Mucosa of stomach (tissue), 1 donor: ENCODE measurements around the gene ADAMTS13.
"Not testable (repeated sequence)": the region's sequence is repeated elsewhere in the genome, so short reads cannot be mapped to it uniquely, and the experiment has no call there.

ENCODE experiments used
- H3K27me3 ChIP-seq: one replicate; pipeline ENCODE4 v1.7.0; 2013; ENCODE audit warnings: mild to moderate bottlenecking, low read length; ENCODE audit not compliant: control insufficient read depth, insufficient read depth
- H3K36me3 ChIP-seq: one replicate; pipeline ENCODE4 v1.7.0; 2013; ENCODE audit warnings: low read length; ENCODE audit not compliant: control insufficient read depth, insufficient read depth
- H3K4me1 ChIP-seq: one replicate; pipeline ENCODE4 v1.7.0; 2013; ENCODE audit warnings: mild to moderate bottlenecking, low read length; ENCODE audit not compliant: control insufficient read depth, insufficient read depth
- H3K4me3 ChIP-seq: one replicate; pipeline ENCODE4 v1.7.0; 2013; ENCODE audit warnings: low read length
- H3K9ac ChIP-seq: one replicate; pipeline ENCODE4 v1.7.0; 2013; ENCODE audit warnings: mild to moderate bottlenecking, low read length, moderate library complexity
- H3K9me3 ChIP-seq: one replicate; pipeline ENCODE4 v1.7.0; 2013; ENCODE audit warnings: mild to moderate bottlenecking, low read length, moderate library complexity; ENCODE audit not compliant: control insufficient read depth
- donor health status: Pancreatic carcinoma.

ADAMTS13 gene

GRCh38 chr9:133451865-133452264, 29.7 kb downstream of the ADAMTS13 start:
- H3K4me1 ChIP-seq, result peaks cover 26% of the 10 kb centered on the region
- not testable (repeated sequence) for H3K9ac ChIP-seq, H3K36me3 ChIP-seq, H3K27me3 ChIP-seq, H3K9me3 ChIP-seq, H3K4me3 ChIP-seq

- Histone ChIP-seq H3K4me1 (peaks cover 26% of the 10 kb centered on the region), H3K4me3 (no peak overlapping the region), H3K27me3 (no peaks in the 10 kb centered on the region), H3K36me3 (no peaks in the 10 kb centered on the region), H3K9ac (no peak overlapping the region), H3K9me3 (no peaks in the 10 kb centered on the region)
These were observed 30.4 kb downstream of the ADAMTS13 start for GRCh38 chr9:133452562-133452961.

- peaks cover 21% of the 10 kb centered on the region for H3K4me1 ChIP-seq
- H3K36me3 ChIP-seq, result no peaks in the 10 kb centered on the region
- H3K27me3 ChIP-seq, result no peaks in the 10 kb centered on the region
- H3K4me3 ChIP-seq, result no peak overlapping the region
- H3K9me3 ChIP-seq, result no peaks in the 10 kb centered on the region
- no peak overlapping the region for H3K9ac ChIP-seq
These were observed 31.5 kb downstream of the ADAMTS13 start for GRCh38 chr9:133453651-133454050.

- Histone ChIP-seq H3K27me3 (no peaks in the 10 kb centered on the region), H3K36me3 (no peaks in the 10 kb centered on the region), H3K4me1 (peaks cover 21% of the 10 kb centered on the region), H3K9ac (no peak overlapping the region), H3K4me3 (no peak overlapping the region), H3K9me3 (no peaks in the 10 kb centered on the region)
These were observed 32.2 kb downstream of the ADAMTS13 start for GRCh38 chr9:133454325-133454724.

GRCh38 chr9:133454943-133455673, 32.9 kb downstream of the ADAMTS13 start:
- no peak overlapping the region for H3K4me3 ChIP-seq
- H3K4me1 ChIP-seq, result peaks cover 15% of the 10 kb centered on the region
- H3K9ac ChIP-seq, result no peak overlapping the region

GRCh38 chr9:133455936-133456335, 33.8 kb downstream of the ADAMTS13 start:
- peaks cover 9% of the 10 kb centered on the region for H3K4me1 ChIP-seq
- no peaks in the 10 kb centered on the region for H3K9me3 ChIP-seq
- no peak overlapping the region for H3K9ac ChIP-seq
- no peaks in the 10 kb centered on the region for H3K27me3 ChIP-seq
- no peak overlapping the region for H3K4me3 ChIP-seq
- H3K36me3 ChIP-seq, result no peaks in the 10 kb centered on the region

More at GRCh38 chr9:133454943-133455673, 32.9 kb downstream of the ADAMTS13 start:
- no peaks in the 10 kb centered on the region for H3K27me3 ChIP-seq
- no peaks in the 10 kb centered on the region for H3K36me3 ChIP-seq
- H3K9me3 ChIP-seq, result no peaks in the 10 kb centered on the region

GRCh38 chr9:133456409-133456808, 34.2 kb downstream of the ADAMTS13 start:
- Histone ChIP-seq H3K27me3 (no peaks in the 10 kb centered on the region), H3K4me1 (peaks cover 13% of the 10 kb centered on the region), H3K9ac (no peak overlapping the region), H3K36me3 (no peaks in the 10 kb centered on the region), H3K4me3 (no peak overlapping the region), H3K9me3 (no peaks in the 10 kb centered on the region)

- no peak overlapping the region for H3K9ac ChIP-seq
- H3K4me3 ChIP-seq, result no peak overlapping the region
- no peaks in the 10 kb centered on the region for H3K36me3 ChIP-seq
- peaks cover 22% of the 10 kb centered on the region for H3K4me1 ChIP-seq
- no peaks in the 10 kb centered on the region for H3K9me3 ChIP-seq
- H3K27me3 ChIP-seq, result no peaks in the 10 kb centered on the region
These were observed 35.1 kb downstream of the ADAMTS13 start for GRCh38 chr9:133457233-133457632.

- H3K9ac ChIP-seq, result no peak overlapping the region
- no peaks in the 10 kb centered on the region for H3K9me3 ChIP-seq
- H3K27me3 ChIP-seq, result no peaks in the 10 kb centered on the region
- no peaks in the 10 kb centered on the region for H3K36me3 ChIP-seq
- H3K4me3 ChIP-seq, result no peak overlapping the region
- peaks cover 27% of the 10 kb centered on the region for H3K4me1 ChIP-seq
These were observed 35.6 kb downstream of the ADAMTS13 start for GRCh38 chr9:133457748-133458147.

GRCh38 chr9:133458643-133459312, 36.6 kb downstream of the ADAMTS13 start:
- H3K36me3 ChIP-seq, result no peaks in the 10 kb centered on the region
- no peaks in the 10 kb centered on the region for H3K27me3 ChIP-seq
- H3K9me3 ChIP-seq, result no peaks in the 10 kb centered on the region
- H3K4me3 ChIP-seq, result no peak overlapping the region
- no peak overlapping the region for H3K9ac ChIP-seq
- peaks cover 30% of the 10 kb centered on the region for H3K4me1 ChIP-seq

GRCh38 chr9:133459476-133460404, 37.6 kb downstream of the ADAMTS13 start, which contains the start of gene CACFD1:
TSS of gene CACFD1 (plus strand) at chr9:133459978. CDS start at chr9:133460067, 89 bp downstream.
- no peaks in the 10 kb centered on the region for H3K9me3 ChIP-seq
- no peaks in the 10 kb centered on the region for H3K36me3 ChIP-seq

More at GRCh38 chr9:133459476-133460404, 37.6 kb downstream of the ADAMTS13 start, which contains the start of gene CACFD1:
- Histone ChIP-seq H3K4me1 (peaks cover 30% of the 10 kb centered on the region), H3K9ac (peak within 1 kb of the TSS; percentile 79), H3K27me3 (no peaks in the 10 kb centered on the region), H3K4me3 (peak within 1 kb of the TSS; percentile 77)
